A549 (cell line): ENCODE measurements around the gene PPP4R4. TPM values are rescaled to one million over a fixed set of nuclear protein-coding genes. Genes with fewer than 3 reads are reported as not detected.

Experiments
- ATAC-seq, 2 experiments: fragments of 200-7000 bp in 1 of 2; fragments of >200 bp in 1 of 2; cut with Nextera tagmentation in 1 of 2; cut with Tn5 transposase in 1 of 2; 3 replicates each; pipeline versions ENCODE4 v1.8.0 to v1.9.1; 2018 to 2020; ENCODE audit warnings: mild to moderate bottlenecking in 1 of 2, moderate library complexity in 1 of 2
- CTCF ChIA-PET: fragments of 300-600 bp; sonication (Branson Sonifier 250); formaldehyde crosslinking; extraction: SDS; loops from one replicate; lab custom pipeline; 2021; ENCODE audit warnings: antibody characterized with exemption, inconsistent platforms; lab: Yijun Ruan, JAX
- POLR2A ChIA-PET: fragments of 350-600 bp; formaldehyde crosslinking; extraction: SDS; loops from one replicate; lab custom pipeline; 2021; ENCODE audit warnings: antibody characterized with exemption, inconsistent platforms; lab: Yijun Ruan, JAX
- DNase-seq, 2 experiments: peaks; one replicate each; pipeline versions ENCODE4 v3.0.0 to v3.0.0-alpha.2; 2011 to 2016; ENCODE audit warnings: low read depth in 1 of 2, low spot score in 1 of 2
- FAIRE-seq: peaks from 2 replicates; lab custom pipeline; 2011; peaks lifted over from hg19 to GRCh38; lab: Jason Lieb, UNC
- H3K27ac ChIP-seq, 2 experiments: fragments of >200 bp; sonication (Bioruptor Twin); formaldehyde crosslinking; 3 replicates each; pipeline ENCODE4 v1.5.1; 2016 to 2017
- H3K4me1 ChIP-seq: fragments of >200 bp; sonication (Bioruptor Twin); formaldehyde crosslinking; 3 replicates; pipeline ENCODE4 v1.6.1; 2016
- H3K4me2 ChIP-seq: fragments of >200 bp; sonication (Bioruptor Twin); formaldehyde crosslinking; 3 replicates; pipeline ENCODE4 v1.6.1; 2016
- H3K4me3 ChIP-seq: fragments of >200 bp; sonication (Bioruptor Twin); formaldehyde crosslinking; 3 replicates; pipeline ENCODE4 v1.5.1; 2016
- H3K9me3 ChIP-seq: fragments of >200 bp; sonication (Bioruptor Twin); formaldehyde crosslinking; 3 replicates; pipeline ENCODE4 v1.6.1; 2016
- CHD4 ChIP-seq: fragments of 200-600 bp; sonication (generic); IDR thresholded peaks from 2 replicates; pipeline ENCODE4 v1.6.1; 2016; ENCODE audit warnings: antibody characterized with exemption, mild to moderate bottlenecking, borderline replicate concordance
- EHMT2 ChIP-seq: fragments of 200-600 bp; sonication (generic); IDR thresholded peaks from 2 replicates; pipeline ENCODE4 v1.6.1; 2016; ENCODE audit warnings: antibody characterized with exemption, low read depth, mild to moderate bottlenecking, moderate library complexity
- HDAC2 ChIP-seq: fragments of 200-600 bp; sonication (generic); IDR thresholded peaks from 2 replicates; pipeline ENCODE4 v1.6.1; 2016
- KDM5A ChIP-seq: fragments of 200-600 bp; sonication (generic); IDR thresholded peaks from 2 replicates; pipeline ENCODE4 v1.6.1; 2016; ENCODE audit warnings: antibody characterized with exemption, mild to moderate bottlenecking
- MAFK ChIP-seq: fragments of 450-650 bp; IDR thresholded peaks from 2 replicates; pipeline ENCODE4 v1.6.1; 2014; ENCODE audit not compliant: partially characterized antibody
- NPAS2 ChIP-seq: fragments of 250-450 bp; sonication (Bioruptor Pico); IDR thresholded peaks from 2 replicates; pipeline ENCODE4 v1.8.0; 2022; ENCODE audit warnings: mild to moderate bottlenecking, moderate library complexity, borderline replicate concordance
- POLR2A ChIP-seq: IDR thresholded peaks from 2 replicates; pipeline ENCODE4 v1.6.1; 2012; ENCODE audit warnings: mild to moderate bottlenecking, low read length
- RAD21 ChIP-seq, 2 experiments: fragments of >200 bp in 1 of 2; sonication (Bioruptor Twin) in 1 of 2; formaldehyde crosslinking in 1 of 2; IDR thresholded peaks in 1 of 2; conservative IDR thresholded peaks in 1 of 2; 2 replicates in 1 of 2; 3 replicates in 1 of 2; pipeline ENCODE4 v1.6.1; 2012 to 2018; ENCODE audit warnings: inconsistent platforms in 1 of 2
- RARB ChIP-seq: fragments of 250-450 bp; sonication (Bioruptor Pico); IDR thresholded peaks from 2 replicates; pipeline ENCODE4 v1.8.0; 2021; ENCODE audit warnings: mild to moderate bottlenecking, moderate library complexity
- RFX5 ChIP-seq: fragments of 450-650 bp; IDR thresholded peaks from 2 replicates; pipeline ENCODE4 v1.7.1; 2014; ENCODE audit warnings: antibody characterized with exemption, mild to moderate bottlenecking, moderate library complexity
- SMC3 ChIP-seq: fragments of >200 bp; sonication (Bioruptor Twin); formaldehyde crosslinking; IDR thresholded peaks from 3 replicates; pipeline ENCODE4 v1.6.1; 2018; ENCODE audit warnings: inconsistent platforms
- ZNF302 ChIP-seq: fragments of 250-450 bp; sonication (Bioruptor Pico); IDR thresholded peaks from 2 replicates; pipeline ENCODE4 v1.9.0; 2021; ENCODE audit warnings: inconsistent platforms, mild to moderate bottlenecking, moderate library complexity
- WGBS: methylation state at CpG from one replicate; pipeline ENCODE4 v1.1.6; 2017; ENCODE audit errors: missing lambda C conversion rate; 5-methylcytosine and 5-hydroxymethylcytosine counted together
- polyA plus RNA-seq, 4 experiments: library from polyadenylated mRNA; depleted of rRNA in 3 of 4; stranded (reverse); fragments of >200 nt; fragmentation: RNase III in 1 of 4; extraction: RNeasy Plus Mini Kit Qiagen cat#74134 plus additional on column Dnase treatment in 1 of 4; gene quantifications; 2 replicates in 3 of 4; 3 replicates in 1 of 4; pipeline ENCODE4 v1.2.3, GENCODE V29; 2011 to 2017
- TF ChIP-seq, protein P1 (sequence below): IDR thresholded peaks from 2 replicates; pipeline ENCODE4 v1.6.1; 2012
- TF ChIP-seq, protein P2 (sequence below): fragments of >200 bp; sonication (Bioruptor Twin); formaldehyde crosslinking; IDR thresholded peaks from 3 replicates; pipeline ENCODE4 v1.5.1; 2016
- TF ChIP-seq, protein P3 (sequence below): fragments of 450-650 bp; IDR thresholded peaks from 2 replicates; pipeline ENCODE4 v1.6.1; 2014; ENCODE audit warnings: antibody characterized with exemption
- TF ChIP-seq, protein P4 (sequence below): fragments of 150-350 bp; IDR thresholded peaks from 2 replicates; pipeline ENCODE4 v1.6.1; 2014; ENCODE audit warnings: low read depth, mild to moderate bottlenecking, low read length

The PPP4R4 gene
- polyA plus RNA-seq, 2 of the 4 experiments (the other 2 are of a cell fraction), result 0.12 to 0.25 TPM

DNA sequence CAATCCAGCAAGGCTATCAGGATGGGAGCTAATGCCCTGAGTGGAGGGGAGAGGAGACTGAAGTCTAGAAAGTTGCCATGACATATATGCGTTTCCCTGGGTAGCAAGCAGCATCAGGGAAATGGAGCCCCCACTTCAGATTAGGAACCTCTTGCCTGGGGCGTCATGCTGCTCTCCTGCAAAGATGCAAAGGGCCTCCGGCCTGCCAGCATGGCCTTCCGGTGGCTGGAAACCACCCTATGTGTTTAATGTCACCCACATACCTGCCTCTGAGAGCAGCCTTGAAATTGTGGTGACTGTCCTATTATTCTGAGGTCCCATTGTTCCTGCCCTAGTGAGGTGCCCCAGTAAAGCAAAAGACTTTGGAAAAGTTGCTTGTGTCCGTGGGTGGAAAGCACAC, 34.7 kb upstream of the PPP4R4 start:
- DNase-seq, result no peak
- no peak for FAIRE-seq
- no peak for ATAC-seq

DNA sequence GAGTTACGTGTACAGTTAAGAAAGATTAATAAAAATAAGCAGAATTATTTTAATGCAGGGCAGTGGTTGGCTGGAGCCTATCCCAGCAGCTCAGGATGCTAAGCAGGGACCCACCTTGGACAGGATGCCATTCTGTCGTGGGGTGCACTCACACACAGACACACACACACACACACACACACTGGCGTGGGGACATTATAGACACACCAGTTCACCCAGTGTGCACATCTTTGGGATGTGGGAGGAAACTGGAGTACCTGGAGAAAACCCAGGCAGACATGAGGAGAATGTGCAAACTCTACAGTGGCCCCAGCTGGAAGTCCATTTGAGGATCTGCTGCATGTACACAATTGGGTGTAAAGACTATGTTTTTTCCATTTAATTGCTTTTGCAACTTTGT, 31.9 kb upstream of the PPP4R4 start:
- FAIRE-seq, result no peak

More for the DNA sequence above, 34.7 kb upstream of the PPP4R4 start:
- CTCF ChIA-PET, result interaction anchor here (0.7 to 3.9 kb wide), 9 partner anchors 9 to 680 kb away, joined by 3 to 82 read pairs (median 5); no protein-coding TSS in a partner anchor
- H3K9me3 ChIP-seq, result no peaks in the 10 kb centered on the region
- POLR2A ChIA-PET, result no interaction called here
- H3K27ac ChIP-seq, result no peak overlapping the region
- H3K4me2 ChIP-seq, result no peak overlapping the region
- TF ChIP-seq, protein P1, sequence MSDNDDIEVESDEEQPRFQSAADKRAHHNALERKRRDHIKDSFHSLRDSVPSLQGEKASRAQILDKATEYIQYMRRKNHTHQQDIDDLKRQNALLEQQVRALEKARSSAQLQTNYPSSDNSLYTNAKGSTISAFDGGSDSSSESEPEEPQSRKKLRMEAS, result no peak
- TF ChIP-seq CHD4, result no peak
- no peak for TF ChIP-seq NPAS2 (CRISPR knock-in tag)
- H3K4me1 ChIP-seq, result no peaks in the 10 kb centered on the region
- WGBS, result 61% methylated on average over 5 of the region's 5 CpGs
- H3K4me3 ChIP-seq, result no peak overlapping the region

DNA sequence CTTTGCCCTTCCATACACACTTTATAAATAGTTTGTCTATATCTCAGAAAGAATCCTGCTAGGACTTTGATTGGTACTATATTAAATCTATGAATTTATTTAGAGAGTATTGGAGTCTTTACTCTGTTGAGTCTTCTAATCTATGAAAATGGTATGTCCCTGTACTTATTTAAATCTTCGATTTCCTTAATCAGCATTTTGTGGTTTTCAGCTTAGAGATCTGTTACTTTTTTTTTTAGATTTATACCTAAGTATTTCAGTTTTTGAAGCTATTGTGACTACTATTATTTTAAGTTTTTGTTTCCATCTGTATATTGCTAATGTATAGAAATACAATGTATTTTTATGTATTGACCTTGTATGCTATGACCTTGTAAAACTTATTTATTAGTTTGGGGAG, 31.3 kb upstream of the PPP4R4 start:
- DNase-seq, result no peak
- 6% methylated on average over 1 of the region's 1 CpG for whole genome bisulfite sequencing
- no peak for FAIRE-seq
- Histone ChIP-seq H3K9me3 (no peaks in the 10 kb centered on the region), H3K4me1 (no peaks in the 10 kb centered on the region), H3K27ac (no peak overlapping the region), H3K4me2 (no peak overlapping the region), H3K4me3 (no peak overlapping the region)
- no peak for ATAC-seq
- ChIA-PET CTCF (interaction anchor here (0.7 to 2.7 kb wide), 9 partner anchors 11 to 416 kb away, joined by 3 to 18 read pairs (median 3); no protein-coding TSS in a partner anchor), POLR2A (no interaction called here)
- TF ChIP-seq MAFK, result peak; percentile 59
- no peak for TF ChIP-seq ZNF302

More for the DNA sequence above, 31.9 kb upstream of the PPP4R4 start:
- 28% methylated on average over 3 of the region's 3 CpGs for WGBS
- ChIA-PET POLR2A (no interaction called here), CTCF (interaction anchor here (0.6 to 2.9 kb wide), 16 partner anchors 10 to 816 kb away, joined by 3 to 18 read pairs (median 4); no protein-coding TSS in a partner anchor)
- ATAC-seq (no peak), DNase-seq (no peak)
- Histone ChIP-seq H3K4me1 (no peaks in the 10 kb centered on the region), H3K27ac (no peak overlapping the region), H3K9me3 (no peaks in the 10 kb centered on the region), H3K4me2 (no peak overlapping the region), H3K4me3 (no peak overlapping the region)
- no peak for TF ChIP-seq SMC3
- TF ChIP-seq, protein P2, sequence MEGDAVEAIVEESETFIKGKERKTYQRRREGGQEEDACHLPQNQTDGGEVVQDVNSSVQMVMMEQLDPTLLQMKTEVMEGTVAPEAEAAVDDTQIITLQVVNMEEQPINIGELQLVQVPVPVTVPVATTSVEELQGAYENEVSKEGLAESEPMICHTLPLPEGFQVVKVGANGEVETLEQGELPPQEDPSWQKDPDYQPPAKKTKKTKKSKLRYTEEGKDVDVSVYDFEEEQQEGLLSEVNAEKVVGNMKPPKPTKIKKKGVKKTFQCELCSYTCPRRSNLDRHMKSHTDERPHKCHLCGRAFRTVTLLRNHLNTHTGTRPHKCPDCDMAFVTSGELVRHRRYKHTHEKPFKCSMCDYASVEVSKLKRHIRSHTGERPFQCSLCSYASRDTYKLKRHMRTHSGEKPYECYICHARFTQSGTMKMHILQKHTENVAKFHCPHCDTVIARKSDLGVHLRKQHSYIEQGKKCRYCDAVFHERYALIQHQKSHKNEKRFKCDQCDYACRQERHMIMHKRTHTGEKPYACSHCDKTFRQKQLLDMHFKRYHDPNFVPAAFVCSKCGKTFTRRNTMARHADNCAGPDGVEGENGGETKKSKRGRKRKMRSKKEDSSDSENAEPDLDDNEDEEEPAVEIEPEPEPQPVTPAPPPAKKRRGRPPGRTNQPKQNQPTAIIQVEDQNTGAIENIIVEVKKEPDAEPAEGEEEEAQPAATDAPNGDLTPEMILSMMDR, result no peak
- no peak for TF ChIP-seq POLR2A
- TF ChIP-seq KDM5A, result no peak
- TF ChIP-seq, protein P3, sequence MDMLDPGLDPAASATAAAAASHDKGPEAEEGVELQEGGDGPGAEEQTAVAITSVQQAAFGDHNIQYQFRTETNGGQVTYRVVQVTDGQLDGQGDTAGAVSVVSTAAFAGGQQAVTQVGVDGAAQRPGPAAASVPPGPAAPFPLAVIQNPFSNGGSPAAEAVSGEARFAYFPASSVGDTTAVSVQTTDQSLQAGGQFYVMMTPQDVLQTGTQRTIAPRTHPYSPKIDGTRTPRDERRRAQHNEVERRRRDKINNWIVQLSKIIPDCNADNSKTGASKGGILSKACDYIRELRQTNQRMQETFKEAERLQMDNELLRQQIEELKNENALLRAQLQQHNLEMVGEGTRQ, result no peak
- TF ChIP-seq NPAS2 (CRISPR knock-in tag), result no peak
- TF ChIP-seq, protein P4, sequence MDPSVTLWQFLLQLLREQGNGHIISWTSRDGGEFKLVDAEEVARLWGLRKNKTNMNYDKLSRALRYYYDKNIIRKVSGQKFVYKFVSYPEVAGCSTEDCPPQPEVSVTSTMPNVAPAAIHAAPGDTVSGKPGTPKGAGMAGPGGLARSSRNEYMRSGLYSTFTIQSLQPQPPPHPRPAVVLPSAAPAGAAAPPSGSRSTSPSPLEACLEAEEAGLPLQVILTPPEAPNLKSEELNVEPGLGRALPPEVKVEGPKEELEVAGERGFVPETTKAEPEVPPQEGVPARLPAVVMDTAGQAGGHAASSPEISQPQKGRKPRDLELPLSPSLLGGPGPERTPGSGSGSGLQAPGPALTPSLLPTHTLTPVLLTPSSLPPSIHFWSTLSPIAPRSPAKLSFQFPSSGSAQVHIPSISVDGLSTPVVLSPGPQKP, result no peak
- TF ChIP-seq EHMT2, result no peak
- no peak for TF ChIP-seq RFX5
- TF ChIP-seq RARB (CRISPR knock-in tag), result no peak

DNA sequence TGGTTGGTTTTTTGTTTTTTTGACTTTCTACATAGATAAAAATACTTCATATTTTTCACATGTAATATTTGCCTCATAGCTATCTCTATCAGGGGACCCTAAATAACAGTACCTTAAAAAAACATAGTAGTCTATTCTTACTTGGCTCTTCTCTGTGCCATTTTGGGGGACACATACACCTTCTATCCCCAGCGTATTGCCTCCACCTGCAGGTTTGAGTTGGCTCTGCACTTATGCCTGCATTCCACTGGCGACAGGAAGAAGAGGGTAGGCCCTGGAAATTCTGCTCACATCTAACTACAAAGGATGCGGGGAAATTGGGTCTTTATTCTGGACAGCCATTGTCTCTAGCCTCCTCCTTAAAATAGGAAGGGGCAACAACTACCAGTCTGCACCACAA, 30.9 kb upstream of the PPP4R4 start:
- H3K27ac ChIP-seq, result no peak overlapping the region
- no peak for TF ChIP-seq HDAC2
- peak in 1 of 2 experiments; percentile 21; a peak in 1 of 5 replicates for TF ChIP-seq RAD21 (conservative IDR thresholded peaks at IDR 0.05 in 1 of 2, IDR thresholded peaks at IDR 0.05 in 1 of 2)
- TF ChIP-seq, all 56 proteins: peak for 1
- ChIA-PET CTCF (interaction anchor here (0.9 to 2.7 kb wide), 8 partner anchors 15 to 210 kb away, joined by 3 to 11 read pairs (median 3); no protein-coding TSS in a partner anchor), POLR2A (no interaction called here)
- no peak overlapping the region for H3K4me2 ChIP-seq
- no peaks in the 10 kb centered on the region for H3K4me1 ChIP-seq
- FAIRE-seq (no peak), ATAC-seq (peak; percentile 43 to 74; a peak in 4 of 6 replicates), DNase-seq (no peak)
- H3K4me3 ChIP-seq, result no peak overlapping the region
- 71% methylated on average over 3 of the region's 3 CpGs for WGBS
- H3K9me3 ChIP-seq, result no peaks in the 10 kb centered on the region
